Caco-2 (cell line): ENCODE measurements around the gene DNMT3A. TPM values are rescaled to one million over a fixed set of nuclear protein-coding genes. Genes with fewer than 3 reads are reported as not detected.

Experiments
- BruUV-seq: library from RNA; stranded (reverse); fragments of 400-500 nt; replicated peaks from 2 replicates; lab custom pipeline; 2021; lab: Mats Ljungman, UMichigan
- CTCF ChIA-PET: fragments of 300-600 bp; sonication (Branson Sonifier 250); formaldehyde crosslinking; loops from one replicate; lab custom pipeline; 2022; ENCODE audit warnings: antibody characterized with exemption; lab: Charles Lee
- POLR2A ChIA-PET: fragments of 300-600 bp; sonication (Branson Sonifier 250); formaldehyde crosslinking; loops from one replicate; lab custom pipeline; 2022; ENCODE audit warnings: antibody characterized with exemption; lab: Charles Lee
- DNase-seq, 2 experiments: peaks; one replicate each; pipeline versions ENCODE4 v3.0.0 to v3.0.0-alpha.2; 2020 to 2022
- H3K27me3 ChIP-seq: replicated peaks from 2 replicates; pipeline ENCODE4 v1.6.0; 2011; ENCODE audit warnings: low read length; ENCODE audit not compliant: control insufficient read depth, insufficient read depth
- H3K36me3 ChIP-seq: 2 replicates; pipeline ENCODE4 v1.5.1; 2011; ENCODE audit warnings: low read length; ENCODE audit not compliant: control insufficient read depth, insufficient read depth
- H3K4me1 ChIP-seq: fragments of 250-450 bp; sonication (Bioruptor Pico); 2 replicates; pipeline ENCODE4 v1.5.1; 2020; ENCODE audit warnings: mild to moderate bottlenecking
- H3K4me3 ChIP-seq: 2 replicates; pipeline ENCODE4 v1.5.1; 2011; ENCODE audit warnings: low read depth, mild to moderate bottlenecking, control low read depth, low read length
- H3K9me3 ChIP-seq: fragments of 250-450 bp; sonication (Bioruptor Pico); 2 replicates; pipeline ENCODE4 v1.5.1; 2020; ENCODE audit warnings: mild to moderate bottlenecking, moderate library complexity
- H3K27ac Mint-ChIP-seq: one replicate; pipeline ENCODE4 v1.8.0; 2022; ENCODE audit warnings: mixed read lengths; ENCODE audit not compliant: unreplicated experiment
- H3K27me3 Mint-ChIP-seq: one replicate; pipeline ENCODE4 v1.8.0; 2022; ENCODE audit warnings: mixed read lengths; ENCODE audit not compliant: insufficient read depth, unreplicated experiment
- H3K36me3 Mint-ChIP-seq: one replicate; pipeline ENCODE4 v1.8.0; 2022; ENCODE audit warnings: mild to moderate bottlenecking, mixed read lengths; ENCODE audit not compliant: insufficient read depth, unreplicated experiment
- H3K4me1 Mint-ChIP-seq: one replicate; pipeline ENCODE4 v1.8.0; 2022; ENCODE audit warnings: low read depth, mixed read lengths; ENCODE audit not compliant: unreplicated experiment
- H3K4me3 Mint-ChIP-seq: one replicate; pipeline ENCODE4 v1.8.0; 2022; ENCODE audit warnings: mild to moderate bottlenecking, moderate library complexity, mixed read lengths; ENCODE audit not compliant: unreplicated experiment
- H3K9me3 Mint-ChIP-seq: one replicate; pipeline ENCODE4 v1.8.0; 2022; ENCODE audit warnings: mixed read lengths; ENCODE audit not compliant: unreplicated experiment
- CTCF ChIP-seq, 2 experiments: fragments of 200-600 bp in 1 of 2; IDR thresholded peaks; 1 replicate in 1 of 2; 2 replicates in 1 of 2; pipeline versions ENCODE4 v1.5.1 to v1.8.0; 2011 to 2022; ENCODE audit warnings: antibody characterized with exemption in 1 of 2, control low read depth in 1 of 2, inconsistent platforms in 1 of 2, low read depth in 1 of 2, low read length in 1 of 2, mild to moderate bottlenecking in 1 of 2, moderate library complexity in 1 of 2; ENCODE audit not compliant: insufficient read depth in 1 of 2, severe bottlenecking in 1 of 2, unreplicated experiment in 1 of 2
- intact Hi-C: fragments of 100-400 bp; cut with micrococcal nuclease; formaldehyde crosslinking; loops from one replicate; pipeline ENCODE4 v1.10.0; 2022; ENCODE audit not compliant: unreplicated experiment
- total RNA-seq: library from RNA; stranded (reverse); gene quantifications from 2 replicates; pipeline ENCODE4 v1.2.3, GENCODE V29; 2022

Gene DNMT3A
- total RNA-seq, 1 experiment from 2014 or later = 72.2 TPM

GRCh38 chr2:25335204-25335603, 6.5 kb downstream of the DNMT3A start:
- Mint-ChIP-seq H3K27ac (no peak overlapping the region), H3K4me3 (no peak overlapping the region), H3K4me1 (no peaks in the 10 kb centered on the region), H3K27me3 (no peaks in the 10 kb centered on the region), H3K36me3 (no peaks in the 10 kb centered on the region), H3K9me3 (no peaks in the 10 kb centered on the region)
- POLR2A ChIA-PET = no interaction called here
- Histone ChIP-seq H3K27me3 (no peaks in the 10 kb centered on the region), H3K4me1 (no peaks in the 10 kb centered on the region), H3K4me3 (no peak overlapping the region), H3K36me3 (no peaks in the 10 kb centered on the region), H3K9me3 (no peaks in the 10 kb centered on the region)
- intact Hi-C loops = no loop called here
- no peak for DNase-seq
- BruUV-seq = no TSS peak
- no peak for TF ChIP-seq CTCF (IDR thresholded peaks at IDR 0.05; ENCODE audit: insufficient read depth in 1 of 2, low read depth in 1 of 2, low read length in 1 of 2, severe bottlenecking in 1 of 2, unreplicated experiment in 1 of 2)
- CTCF ChIA-PET = no interaction called here

- Mint-ChIP-seq H3K9me3 (no peaks in the 10 kb centered on the region), H3K4me3 (no peak overlapping the region), H3K36me3 (no peaks in the 10 kb centered on the region), H3K4me1 (no peaks in the 10 kb centered on the region), H3K27me3 (no peaks in the 10 kb centered on the region), H3K27ac (no peak overlapping the region)
- Histone ChIP-seq H3K4me3 (no peak overlapping the region), H3K36me3 (no peaks in the 10 kb centered on the region), H3K9me3 (no peaks in the 10 kb centered on the region), H3K4me1 (no peaks in the 10 kb centered on the region), H3K27me3 (no peaks in the 10 kb centered on the region)
- BruUV-seq = no TSS peak
- no peak for DNase-seq
- intact Hi-C loops = no loop called here
- TF ChIP-seq CTCF (IDR thresholded peaks at IDR 0.05; ENCODE audit: insufficient read depth in 1 of 2, low read depth in 1 of 2, low read length in 1 of 2, severe bottlenecking in 1 of 2, unreplicated experiment in 1 of 2) = no peak
- ChIA-PET CTCF (interaction anchor here (0.6 kb wide), 1 partner anchor 9 kb away, joined by 4 read pairs; no protein-coding TSS in a partner anchor), POLR2A (no interaction called here)
These were observed 7.2 kb downstream of the DNMT3A start for GRCh38 chr2:25334482-25334881.

DNA sequence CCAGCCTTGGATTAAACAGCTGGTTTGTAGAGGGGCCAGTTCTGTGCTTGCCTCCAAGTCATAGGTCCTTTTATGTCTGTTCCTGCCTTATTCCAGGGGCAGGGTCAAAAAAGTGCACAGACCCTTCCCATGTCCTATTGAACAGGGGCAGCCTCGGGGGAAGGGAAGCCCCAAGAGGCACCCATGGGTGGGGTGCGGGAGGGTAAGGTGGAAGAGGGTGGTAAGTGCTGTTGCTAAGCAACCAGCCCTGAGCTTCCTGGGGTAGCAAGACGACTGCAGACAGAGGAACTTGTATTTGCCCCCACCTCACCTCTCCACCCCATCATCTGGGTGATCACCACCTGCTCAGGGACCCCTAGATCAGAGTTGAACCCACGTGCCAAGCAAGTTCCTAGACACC, 7.7 kb downstream of the DNMT3A start:
- Mint-ChIP-seq H3K4me3 (no peak overlapping the region), H3K27me3 (no peaks in the 10 kb centered on the region), H3K27ac (no peak overlapping the region), H3K9me3 (no peaks in the 10 kb centered on the region), H3K4me1 (no peaks in the 10 kb centered on the region), H3K36me3 (no peaks in the 10 kb centered on the region)
- H3K9me3 ChIP-seq = no peaks in the 10 kb centered on the region
- H3K4me3 ChIP-seq = no peak overlapping the region
- intact Hi-C loops = no loop called here
- H3K27me3 ChIP-seq = no peaks in the 10 kb centered on the region
- no peak for TF ChIP-seq CTCF (IDR thresholded peaks at IDR 0.05; ENCODE audit: insufficient read depth in 1 of 2, low read depth in 1 of 2, low read length in 1 of 2, severe bottlenecking in 1 of 2, unreplicated experiment in 1 of 2)
- ChIA-PET POLR2A (no interaction called here), CTCF (interaction anchor here (0.6 kb wide), 1 partner anchor 9 kb away, joined by 4 read pairs; no protein-coding TSS in a partner anchor)
- no peaks in the 10 kb centered on the region for H3K36me3 ChIP-seq
- DNase-seq = no peak
- no TSS peak for BruUV-seq
- H3K4me1 ChIP-seq = no peaks in the 10 kb centered on the region
